Muscle layer of colon (tissue), 2 donors: Measurements from ENCODE around the gene BSPRY.

Source experiments
- H3K27ac ChIP-seq: one replicate; pipeline ENCODE4 v1.7.0; 2013; ENCODE audit warnings: low read depth, mild to moderate bottlenecking, low read length, moderate library complexity
- H3K27me3 ChIP-seq, 2 donors: one replicate each; pipeline ENCODE4 v1.7.0; 2013; ENCODE audit warnings: low read length in 2 of 2, mild to moderate bottlenecking in 2 of 2; ENCODE audit not compliant: insufficient read depth in 2 of 2, control insufficient read depth in 1 of 2
- H3K36me3 ChIP-seq: one replicate; pipeline ENCODE4 v1.7.0; 2013; ENCODE audit warnings: mild to moderate bottlenecking, low read length; ENCODE audit not compliant: insufficient read depth
- H3K4me1 ChIP-seq: one replicate; pipeline ENCODE4 v1.7.0; 2013; ENCODE audit warnings: mild to moderate bottlenecking, low read length; ENCODE audit not compliant: insufficient read depth
- H3K4me3 ChIP-seq, 2 donors: one replicate each; pipeline ENCODE4 v1.7.0; 2013; ENCODE audit warnings: low read length in 2 of 2, low read depth in 1 of 2, mild to moderate bottlenecking in 1 of 2, moderate library complexity in 1 of 2
- H3K9ac ChIP-seq: one replicate; pipeline ENCODE4 v1.7.0; 2013; ENCODE audit warnings: low read length
- H3K9me3 ChIP-seq: one replicate; pipeline ENCODE4 v1.7.0; 2013; ENCODE audit warnings: mild to moderate bottlenecking, low read length
- donor health status: abdominal sarcoma.
- donor health status: Adenocarcinoma of cecum.

The BSPRY gene

GRCh38 chr9:113343732-113344231 is 5.6 kb upstream of the BSPRY start:
- Histone ChIP-seq H3K9ac (peak overlapping the region; percentile 9), H3K27ac (peak overlapping the region; percentile 89), H3K4me1 (peaks cover 26% of the 10 kb centered on the region)

GRCh38 chr9:113345190-113345589 is 4.2 kb upstream of the BSPRY start:
- Histone ChIP-seq H3K4me3 (no peak overlapping the region), H3K27ac (peak overlapping the region; percentile 4), H3K36me3 (no peaks in the 10 kb centered on the region), H3K9me3 (no peaks in the 10 kb centered on the region), H3K27me3 (no peaks in the 10 kb centered on the region), H3K4me1 (peaks cover 24% of the 10 kb centered on the region), H3K9ac (no peak overlapping the region)

More at GRCh38 chr9:113343732-113344231, 5.6 kb upstream of the BSPRY start:
- H3K36me3 ChIP-seq: no peaks in the 10 kb centered on the region
- H3K27me3 ChIP-seq: no peaks in the 10 kb centered on the region
- H3K9me3 ChIP-seq: no peaks in the 10 kb centered on the region
- H3K4me3 ChIP-seq: no peak overlapping the region

GRCh38 chr9:113345671-113346070 is 3.7 kb upstream of the BSPRY start:
- Histone ChIP-seq H3K4me3 (no peak overlapping the region), H3K9ac (no peak overlapping the region), H3K36me3 (no peaks in the 10 kb centered on the region), H3K27ac (peak overlapping the region; percentile 4), H3K4me1 (peaks cover 28% of the 10 kb centered on the region), H3K9me3 (no peaks in the 10 kb centered on the region), H3K27me3 (no peaks in the 10 kb centered on the region)

- Histone ChIP-seq H3K27ac (no peak overlapping the region), H3K4me3 (no peak overlapping the region), H3K9me3 (no peaks in the 10 kb centered on the region), H3K27me3 (peaks cover 0 to 7% of the 10 kb centered on the region in 2 donors), H3K4me1 (peaks cover 24% of the 10 kb centered on the region), H3K36me3 (no peaks in the 10 kb centered on the region), H3K9ac (no peak overlapping the region)
Observed at GRCh38 chr9:113348437-113348836, 904 bp upstream of the BSPRY start.

- Histone ChIP-seq H3K9ac (no peak overlapping the region), H3K4me1 (peaks cover 18% of the 10 kb centered on the region), H3K27ac (no peak overlapping the region), H3K4me3 (peak overlapping the region in 1 of 2 donors; percentile 58), H3K36me3 (no peaks in the 10 kb centered on the region), H3K27me3 (peaks cover 0 to 7% of the 10 kb centered on the region in 2 donors), H3K9me3 (no peaks in the 10 kb centered on the region)
Observed at GRCh38 chr9:113349066-113349444, 286 bp upstream of the BSPRY start.

- Histone ChIP-seq H3K27ac (no peak overlapping the region), H3K27me3 (peaks cover 0 to 7% of the 10 kb centered on the region in 2 donors), H3K9ac (peak overlapping the region; percentile 42), H3K9me3 (no peaks in the 10 kb centered on the region), H3K4me1 (peaks cover 10% of the 10 kb centered on the region), H3K36me3 (no peaks in the 10 kb centered on the region), H3K4me3 (peak overlapping the region; percentile 12 to 58)
Observed at GRCh38 chr9:113350107-113350661, 843 bp downstream of the BSPRY start.

- H3K9ac ChIP-seq: no peak overlapping the region
- peaks cover 10% of the 10 kb centered on the region for H3K4me1 ChIP-seq
- no peaks in the 10 kb centered on the region for H3K36me3 ChIP-seq
- H3K9me3 ChIP-seq: no peaks in the 10 kb centered on the region
- no peak overlapping the region for H3K4me3 ChIP-seq
- peaks cover 0 to 7% of the 10 kb centered on the region in 2 donors for H3K27me3 ChIP-seq
- no peak overlapping the region for H3K27ac ChIP-seq
Observed at GRCh38 chr9:113350937-113351336, 1.6 kb downstream of the BSPRY start.

- peaks cover 0 to 7% of the 10 kb centered on the region in 2 donors for H3K27me3 ChIP-seq
- no peak overlapping the region for H3K9ac ChIP-seq
- H3K36me3 ChIP-seq: no peaks in the 10 kb centered on the region
- H3K9me3 ChIP-seq: no peaks in the 10 kb centered on the region
- H3K4me3 ChIP-seq: no peak overlapping the region
- H3K27ac ChIP-seq: no peak overlapping the region
- H3K4me1 ChIP-seq: peaks cover 10% of the 10 kb centered on the region
Observed at GRCh38 chr9:113352006-113352405, 2.7 kb downstream of the BSPRY start.

GRCh38 chr9:113352411-113352810 is 3.1 kb downstream of the BSPRY start:
- Histone ChIP-seq H3K4me1 (peaks cover 10% of the 10 kb centered on the region), H3K9me3 (no peaks in the 10 kb centered on the region), H3K9ac (no peak overlapping the region), H3K27me3 (peaks cover 0 to 7% of the 10 kb centered on the region in 2 donors), H3K4me3 (no peak overlapping the region), H3K27ac (no peak overlapping the region), H3K36me3 (no peaks in the 10 kb centered on the region)

GRCh38 chr9:113355040-113355596 is 5.8 kb downstream of the BSPRY start:
- H3K27me3 ChIP-seq: peaks cover 0 to 7% of the 10 kb centered on the region in 2 donors
- H3K9ac ChIP-seq: no peak overlapping the region
- no peak overlapping the region for H3K27ac ChIP-seq
- no peak overlapping the region for H3K4me3 ChIP-seq
- no peaks in the 10 kb centered on the region for H3K9me3 ChIP-seq
- H3K36me3 ChIP-seq: no peaks in the 10 kb centered on the region
- peaks cover 5% of the 10 kb centered on the region for H3K4me1 ChIP-seq

GRCh38 chr9:113356686-113357292 is 7.4 kb downstream of the BSPRY start:
- H3K9ac ChIP-seq: no peak overlapping the region
- H3K27ac ChIP-seq: no peak overlapping the region
- no peaks in the 10 kb centered on the region for H3K9me3 ChIP-seq
- no peaks in the 10 kb centered on the region for H3K36me3 ChIP-seq
- H3K4me3 ChIP-seq: no peak overlapping the region
- H3K27me3 ChIP-seq: no peaks in the 10 kb centered on the region
- no peaks in the 10 kb centered on the region for H3K4me1 ChIP-seq
